ENCODE results near the gene TRIM46. TPM values are rescaled to one million over a fixed set of nuclear protein-coding genes. Genes with fewer than 3 reads are reported as not detected.

TRIM46 gene
- total and polyA plus RNA-seq, 2 experiments from 2014 or later, result 2.9 to 5.4 TPM

- H3K36me3 ChIP-seq, result peaks cover 10% of the 10 kb centered on the region
- no peak for TF ChIP-seq CTCF (IDR thresholded peaks at IDR 0.05; ENCODE audit: low read depth, low read length)
- peaks cover 24% of the 10 kb centered on the region for H3K4me1 ChIP-seq (ENCODE audit: low read depth)
- H3K9me3 ChIP-seq (ENCODE audit: low read depth), result no peaks in the 10 kb centered on the region
- H3K27ac ChIP-seq, result peak within 1 kb of the TSS; percentile 98
- H3K4me3 ChIP-seq, result peak within 1 kb of the TSS; percentile 59
- DNase-seq (ENCODE audit: low read depth in 1 of 2, low spot score in 1 of 2), result peak; percentile 81 to 82
- peaks cover 12% of the 10 kb centered on the region for H3K27me3 ChIP-seq
Observed at GRCh38 chr1:155127105-155127966, 46.3 kb upstream of the TRIM46 start, which contains the start of gene EFNA1. TSS of gene EFNA1 (plus strand) at chr1:155127876. CDS start at chr1:155127978, 102 bp downstream.

GRCh38 chr1:155127967-155128754 is 45.5 kb upstream of the TRIM46 start:
- no peak for DNase-seq (ENCODE audit: low read depth in 1 of 2, low spot score in 1 of 2)
- H3K27me3 ChIP-seq, result peaks cover 12% of the 10 kb centered on the region
- H3K4me3 ChIP-seq, result peak overlapping the region; percentile 59
- no peaks in the 10 kb centered on the region for H3K9me3 ChIP-seq (ENCODE audit: low read depth)
- peak overlapping the region; percentile 98 for H3K27ac ChIP-seq
- TF ChIP-seq CTCF (IDR thresholded peaks at IDR 0.05; ENCODE audit: low read depth, low read length), result no peak
- peaks cover 24% of the 10 kb centered on the region for H3K4me1 ChIP-seq (ENCODE audit: low read depth)
- H3K36me3 ChIP-seq, result peaks cover 16% of the 10 kb centered on the region

GRCh38 chr1:155128755-155129473 is 44.7 kb upstream of the TRIM46 start:
- Histone ChIP-seq H3K27ac (peak overlapping the region; percentile 98), H3K4me1 (ENCODE audit: low read depth) (peaks cover 24% of the 10 kb centered on the region), H3K9me3 (ENCODE audit: low read depth) (no peaks in the 10 kb centered on the region), H3K27me3 (peaks cover 12% of the 10 kb centered on the region), H3K4me3 (peak overlapping the region; percentile 59), H3K36me3 (peaks cover 22% of the 10 kb centered on the region)
- TF ChIP-seq CTCF (IDR thresholded peaks at IDR 0.05; ENCODE audit: low read depth, low read length), result no peak
- DNase-seq (ENCODE audit: low read depth in 1 of 2, low spot score in 1 of 2), result peak in 1 of 2 donors; percentile 19

- DNase-seq (ENCODE audit: low read depth in 1 of 2, low spot score in 1 of 2), result peak in 1 of 2 donors; percentile 35
- peaks cover 12% of the 10 kb centered on the region for H3K27me3 ChIP-seq
- no peaks in the 10 kb centered on the region for H3K9me3 ChIP-seq (ENCODE audit: low read depth)
- peaks cover 32% of the 10 kb centered on the region for H3K4me1 ChIP-seq (ENCODE audit: low read depth)
- no peak for TF ChIP-seq CTCF (IDR thresholded peaks at IDR 0.05; ENCODE audit: low read depth, low read length)
- H3K4me3 ChIP-seq, result peak overlapping the region; percentile 59
- H3K36me3 ChIP-seq, result peaks cover 28% of the 10 kb centered on the region
- H3K27ac ChIP-seq, result peak overlapping the region; percentile 98
Observed at GRCh38 chr1:155130272-155131006, 43.2 kb upstream of the TRIM46 start.

Measured in cardiac muscle cell (in vitro differentiated cells and primary cell).